ENCODE results near the gene CCDC57.

DNA sequence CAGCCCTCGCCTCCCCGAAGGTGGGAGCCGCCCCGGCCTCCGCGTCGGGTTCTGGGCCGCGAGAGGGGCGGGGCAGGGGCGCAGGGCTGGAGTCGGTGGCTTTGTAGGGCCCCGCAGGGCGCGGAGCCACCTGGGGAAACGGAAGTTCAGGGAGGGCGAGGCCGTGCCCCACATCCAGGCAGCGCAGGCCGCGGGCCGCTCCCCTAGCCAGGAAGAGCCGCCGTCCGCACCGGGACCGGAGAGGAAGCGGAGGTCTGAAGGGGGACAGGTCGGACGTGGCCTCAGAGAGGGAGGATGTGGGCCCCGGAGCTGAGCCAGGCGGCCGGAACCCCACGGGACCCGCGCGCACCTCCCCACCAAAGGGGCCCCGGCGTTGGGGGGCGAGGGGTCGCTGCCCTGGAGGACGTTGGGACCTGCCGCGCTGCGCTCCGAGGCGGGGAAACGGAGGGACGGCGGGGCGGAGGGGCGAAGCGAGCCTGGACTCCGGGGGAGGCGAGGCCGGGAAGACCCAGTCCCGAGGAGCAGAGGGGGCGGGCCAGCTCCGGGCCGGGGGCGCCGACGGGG, 15.7 kb upstream of the CCDC57 start:
- TF ChIP-seq, protein P1, sequence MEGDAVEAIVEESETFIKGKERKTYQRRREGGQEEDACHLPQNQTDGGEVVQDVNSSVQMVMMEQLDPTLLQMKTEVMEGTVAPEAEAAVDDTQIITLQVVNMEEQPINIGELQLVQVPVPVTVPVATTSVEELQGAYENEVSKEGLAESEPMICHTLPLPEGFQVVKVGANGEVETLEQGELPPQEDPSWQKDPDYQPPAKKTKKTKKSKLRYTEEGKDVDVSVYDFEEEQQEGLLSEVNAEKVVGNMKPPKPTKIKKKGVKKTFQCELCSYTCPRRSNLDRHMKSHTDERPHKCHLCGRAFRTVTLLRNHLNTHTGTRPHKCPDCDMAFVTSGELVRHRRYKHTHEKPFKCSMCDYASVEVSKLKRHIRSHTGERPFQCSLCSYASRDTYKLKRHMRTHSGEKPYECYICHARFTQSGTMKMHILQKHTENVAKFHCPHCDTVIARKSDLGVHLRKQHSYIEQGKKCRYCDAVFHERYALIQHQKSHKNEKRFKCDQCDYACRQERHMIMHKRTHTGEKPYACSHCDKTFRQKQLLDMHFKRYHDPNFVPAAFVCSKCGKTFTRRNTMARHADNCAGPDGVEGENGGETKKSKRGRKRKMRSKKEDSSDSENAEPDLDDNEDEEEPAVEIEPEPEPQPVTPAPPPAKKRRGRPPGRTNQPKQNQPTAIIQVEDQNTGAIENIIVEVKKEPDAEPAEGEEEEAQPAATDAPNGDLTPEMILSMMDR (IDR thresholded peaks at IDR 0.05; ENCODE audit: low read depth, low read length, poor library complexity, severe bottlenecking): no peak
- no peak for TF ChIP-seq EZH2phosphoT487 (IDR thresholded peaks at IDR 0.05; ENCODE audit: borderline replicate concordance, low read length)
